HG03520 (cell line): ENCODE measurements around the gene CORO7.

ENCODE experiments used
- ATAC-seq: cut with Tn5 transposase; IDR thresholded peaks from one replicate; pipeline ENCODE4 v1.9.1; 2021; ENCODE audit warnings: mild to moderate bottlenecking, moderate library complexity; ENCODE audit not compliant: unreplicated experiment

CORO7 gene

GRCh38 chr16:4324492-4325252 lies 91.7 kb downstream of the CORO7 start:
- no peak for ATAC-seq

DNA sequence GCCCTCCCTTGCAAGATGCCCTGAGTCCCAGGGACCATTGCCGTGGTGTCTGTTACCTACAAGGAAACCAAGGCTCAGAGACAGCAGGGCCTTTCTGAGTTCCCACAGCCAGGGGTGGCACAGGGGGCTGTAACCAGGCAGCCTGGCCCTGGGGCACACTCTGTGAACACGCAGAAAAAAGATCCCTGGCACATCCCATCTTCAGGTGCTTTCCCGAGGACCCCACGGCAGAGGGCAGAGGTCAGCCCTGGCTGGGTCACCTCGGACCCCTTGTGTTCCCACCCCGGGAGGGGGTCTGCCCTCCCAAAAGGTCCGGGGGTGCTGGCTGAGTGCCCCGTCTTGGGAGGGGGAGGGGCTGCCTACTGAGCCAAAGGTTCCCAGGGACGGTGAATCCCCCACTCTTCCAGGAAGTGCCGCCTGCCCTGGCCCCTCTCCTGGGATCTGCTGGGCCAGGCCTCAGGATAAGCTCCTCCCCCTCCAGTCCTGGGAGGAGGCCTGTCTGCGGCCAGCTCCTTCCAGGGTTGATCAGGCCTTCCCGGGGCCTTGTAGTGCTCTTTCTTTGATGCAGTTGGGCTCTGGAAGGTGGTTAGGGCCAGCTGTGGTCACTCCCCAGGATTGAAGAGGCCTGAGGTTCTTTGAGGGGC lies 92.4 kb downstream of the CORO7 start:
- no peak for ATAC-seq

DNA sequence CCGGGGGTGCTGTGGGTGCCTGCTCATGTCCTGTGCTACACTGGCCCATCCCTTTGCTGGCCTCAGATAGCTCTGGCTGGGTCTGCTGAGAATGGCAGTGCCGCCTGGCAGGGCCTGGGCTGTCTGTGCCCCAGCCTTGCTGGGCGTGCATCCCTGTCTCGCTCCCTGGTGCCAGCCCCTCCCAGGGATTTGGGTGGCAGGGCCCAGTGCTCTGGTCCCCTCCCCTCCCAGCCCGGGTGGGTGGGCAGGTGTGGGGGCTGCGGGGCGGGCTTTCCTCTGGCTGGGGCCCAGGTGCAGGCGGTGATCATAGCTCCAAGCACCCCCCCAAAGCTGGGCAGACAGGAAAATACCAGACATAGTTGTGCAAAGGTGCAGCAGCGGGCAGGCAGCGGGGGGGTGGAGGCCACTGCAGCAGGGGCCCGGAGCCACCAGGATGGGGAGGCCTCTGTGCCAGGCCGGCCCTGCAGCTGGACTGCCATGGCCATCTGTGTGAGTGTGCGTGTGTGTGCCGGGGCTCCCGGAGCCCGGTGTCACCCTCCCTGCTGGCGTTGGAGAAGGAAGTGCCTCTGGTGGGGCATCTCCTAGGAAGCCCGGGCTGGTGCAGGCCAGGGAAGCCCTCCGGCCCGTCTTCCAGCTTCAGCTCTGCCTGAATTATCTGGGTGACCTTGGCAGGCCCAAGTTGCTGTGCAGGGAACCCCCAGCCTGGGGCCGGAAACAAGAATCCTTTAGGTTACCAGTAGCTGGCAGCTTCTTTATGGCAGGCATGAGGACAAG lies 93.1 kb downstream of the CORO7 start:
- no peak for ATAC-seq

DNA sequence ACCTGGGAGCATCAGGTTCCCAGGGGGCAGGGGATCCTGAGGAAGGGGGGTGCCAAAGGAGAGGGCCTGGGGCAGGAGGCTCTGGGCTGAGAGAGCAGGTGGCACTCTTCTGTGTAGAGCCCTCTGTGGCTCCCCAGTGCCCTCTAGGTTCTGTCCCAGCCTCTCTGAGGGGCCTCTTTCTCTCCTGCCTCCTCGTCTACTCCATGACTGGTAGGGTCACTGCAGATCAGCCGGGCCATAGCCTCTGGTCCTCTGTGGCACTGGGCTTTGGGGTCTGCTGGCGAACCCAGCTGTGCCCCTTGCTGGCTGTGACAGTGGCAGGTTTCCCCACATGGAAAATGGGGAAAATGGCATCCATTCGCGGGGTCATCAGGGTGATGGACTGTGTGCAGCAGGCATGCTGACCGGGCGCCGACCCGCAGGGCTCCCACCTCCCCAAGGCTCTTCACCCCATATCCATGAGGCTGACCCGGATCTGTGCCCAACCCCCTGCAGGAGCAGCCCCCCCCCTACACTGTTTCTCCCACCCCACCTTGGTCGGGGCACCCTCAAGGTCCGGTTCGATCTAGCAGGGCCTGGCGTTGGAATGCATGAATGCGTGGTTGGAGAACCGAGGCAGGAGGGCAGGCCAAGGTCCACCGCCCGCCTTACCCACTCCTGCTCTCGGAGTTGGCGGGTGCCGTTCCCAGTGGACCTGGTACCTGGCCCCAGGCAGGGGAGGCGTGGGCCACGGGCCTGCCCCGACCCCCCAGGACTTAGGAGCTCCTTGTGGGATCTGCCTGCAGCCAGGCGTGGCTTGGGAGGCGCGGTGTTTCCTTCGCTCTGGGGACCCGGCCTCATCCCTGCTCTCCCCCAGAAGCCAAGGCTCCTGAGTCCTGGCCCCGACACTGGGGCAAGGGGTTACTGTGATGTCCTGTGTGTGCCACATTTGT lies 94.0 kb downstream of the CORO7 start:
- ATAC-seq, result no peak

GRCh38 chr16:4321286-4322120 lies 94.9 kb downstream of the CORO7 start:
- ATAC-seq, result no peak

DNA sequence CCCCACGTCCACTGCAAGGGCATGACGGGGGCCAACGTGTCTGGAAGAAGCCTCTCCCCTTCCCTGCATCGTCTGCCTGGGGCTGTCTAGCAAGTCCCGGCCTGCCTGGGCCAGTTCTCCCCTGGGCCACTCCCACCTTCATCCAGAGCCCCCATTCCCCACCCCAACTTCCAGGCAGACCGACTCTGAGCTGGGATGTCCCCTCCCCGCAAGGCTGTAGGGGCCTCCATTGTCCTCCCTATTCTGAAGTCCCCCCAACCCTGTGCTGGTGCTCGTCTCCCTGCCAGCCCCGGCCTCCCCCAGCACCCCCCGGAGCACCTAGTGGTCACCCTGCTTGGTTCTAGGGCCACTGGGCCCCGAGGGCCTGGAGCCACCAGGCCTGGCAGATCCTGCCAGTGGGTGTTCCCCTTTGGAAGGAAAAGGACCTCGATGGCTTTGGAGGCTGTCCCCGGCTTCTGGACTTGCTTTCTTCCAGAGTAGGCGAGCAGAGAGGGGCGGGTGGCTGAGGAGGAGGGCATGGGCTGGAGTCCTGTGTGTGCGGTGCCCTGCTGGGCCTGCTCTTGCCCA lies 95.7 kb downstream of the CORO7 start:
- ATAC-seq, result no peak

GRCh38 chr16:4319454-4320421 lies 96.7 kb downstream of the CORO7 start:
- ATAC-seq, result peak; percentile 40

DNA sequence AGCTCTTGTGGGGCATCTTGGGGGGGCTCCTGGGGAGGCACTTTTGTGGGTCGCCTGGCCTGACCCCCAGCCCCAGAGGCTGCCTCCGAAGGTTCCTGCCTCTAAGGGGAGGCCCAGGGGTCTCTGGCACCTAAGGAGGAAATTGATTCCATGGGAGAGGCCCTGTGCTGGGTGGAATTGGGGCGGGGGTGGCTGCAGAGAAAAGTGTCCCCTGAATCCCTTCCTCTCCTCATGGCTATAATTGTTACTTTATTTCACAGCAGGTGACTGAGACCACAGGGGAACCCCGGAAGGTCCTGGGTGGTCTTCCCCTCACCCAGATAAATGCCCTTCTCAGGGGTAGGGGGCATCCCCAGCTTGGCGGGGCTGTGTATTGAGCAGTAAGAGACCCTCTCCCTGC lies 97.4 kb downstream of the CORO7 start:
- no peak for ATAC-seq

DNA sequence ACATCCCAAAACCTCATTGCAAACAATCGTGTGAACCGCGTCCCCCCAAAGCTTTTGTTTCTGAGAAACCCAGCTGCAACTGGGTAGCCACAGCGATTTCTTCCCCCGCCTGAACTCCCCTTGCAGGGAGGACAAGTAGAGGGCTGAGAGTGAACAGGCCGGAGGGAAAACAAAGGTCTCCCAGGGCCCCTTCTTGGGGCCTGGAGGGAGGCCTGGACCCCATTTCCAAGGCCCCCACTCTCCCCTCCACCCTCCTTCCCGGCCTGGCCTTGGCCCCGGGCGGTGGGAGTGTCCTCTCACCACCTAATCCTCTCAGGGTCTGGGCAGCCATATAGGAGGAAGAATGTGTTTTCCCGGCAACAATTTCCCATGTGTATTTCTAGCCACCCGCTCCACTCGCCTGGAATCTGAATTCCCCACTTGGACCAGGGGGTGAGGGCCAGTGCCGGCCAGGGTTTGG lies 97.9 kb downstream of the CORO7 start:
- no peak for ATAC-seq

- no peak for ATAC-seq
Measured at GRCh38 chr16:4317532-4318450, 98.6 kb downstream of the CORO7 start.

DNA sequence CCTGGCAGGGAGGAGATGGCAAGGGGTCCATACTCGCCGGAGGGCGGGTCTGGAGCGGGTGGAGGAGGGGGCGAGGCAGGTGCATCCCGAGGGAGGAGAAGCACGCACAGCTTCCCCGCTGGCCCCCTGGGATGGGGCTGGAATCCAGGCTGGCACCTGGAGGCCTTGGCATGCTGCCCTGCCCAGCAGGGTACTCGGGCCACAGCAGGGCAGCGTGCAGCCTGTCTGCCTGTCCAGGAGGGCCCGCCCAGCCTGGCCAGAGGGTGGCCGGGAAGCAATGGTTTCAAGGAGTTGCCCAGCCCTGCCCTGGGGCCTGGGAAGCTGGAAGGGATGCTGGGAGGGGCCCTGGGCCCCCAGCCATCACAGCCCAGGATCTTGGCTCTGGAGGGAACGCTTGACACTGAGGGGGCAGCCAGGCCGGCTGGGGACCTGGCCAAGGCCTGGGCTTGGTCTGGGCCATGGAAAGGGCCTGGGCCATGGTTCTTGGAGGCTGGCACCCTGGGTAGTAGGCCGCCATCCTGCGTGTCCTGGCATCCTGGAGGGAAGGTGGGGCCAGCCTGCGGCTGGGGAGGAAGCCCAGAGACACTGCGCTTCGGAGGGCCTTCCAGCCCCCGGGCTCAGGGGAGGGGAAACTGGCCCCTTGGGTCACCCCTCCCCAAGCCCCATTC lies 99.4 kb downstream of the CORO7 start:
- no peak for ATAC-seq

DNA sequence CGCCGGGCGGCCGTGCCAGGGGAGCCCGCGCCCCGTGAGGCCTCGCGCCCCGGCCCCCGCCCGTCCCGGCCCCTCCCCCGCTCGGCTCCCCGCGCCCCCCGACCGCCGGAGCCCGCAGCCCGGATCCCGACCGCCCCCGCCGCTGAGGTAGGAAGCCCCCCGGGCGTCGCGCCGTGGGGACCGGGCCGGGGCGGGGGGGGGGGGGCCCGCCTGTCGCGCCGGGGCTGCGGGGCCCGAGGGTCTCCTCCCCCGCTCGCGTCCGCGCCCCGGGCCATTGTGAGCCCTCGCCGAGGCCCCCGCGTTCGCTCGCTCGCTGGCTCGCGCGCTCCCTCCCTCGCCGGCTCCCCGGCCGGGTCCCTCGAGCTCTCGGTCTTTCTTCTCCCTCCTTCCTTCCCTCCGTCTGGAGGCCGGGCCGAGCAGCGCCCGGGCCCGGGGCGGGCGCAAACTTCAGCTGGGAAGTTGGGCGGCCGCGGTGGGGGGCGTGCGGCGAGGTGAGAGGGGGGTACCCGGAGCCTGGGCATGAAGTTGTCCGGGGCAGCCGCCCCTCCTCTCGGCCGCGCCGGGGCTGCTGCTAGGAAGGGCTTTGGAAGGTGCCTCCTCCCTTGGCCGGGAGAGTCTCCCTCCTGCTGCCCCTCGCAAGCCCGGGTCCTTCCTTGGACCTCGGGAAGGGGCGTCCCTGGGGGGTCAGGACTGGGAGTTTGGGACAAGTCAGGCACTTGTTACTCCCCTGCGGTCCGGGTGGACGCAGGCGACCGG lies 100.1 kb downstream of the CORO7 start:
- ATAC-seq, result no peak

- ATAC-seq, result no peak
Measured at GRCh38 chr16:4315186-4316107, 100.9 kb downstream of the CORO7 start, which contains the start of gene GLIS2. Gene GLIS2 (plus strand): TSS chr16:4316067. CDS start chr16:4332281, 16,214 bp downstream.

DNA sequence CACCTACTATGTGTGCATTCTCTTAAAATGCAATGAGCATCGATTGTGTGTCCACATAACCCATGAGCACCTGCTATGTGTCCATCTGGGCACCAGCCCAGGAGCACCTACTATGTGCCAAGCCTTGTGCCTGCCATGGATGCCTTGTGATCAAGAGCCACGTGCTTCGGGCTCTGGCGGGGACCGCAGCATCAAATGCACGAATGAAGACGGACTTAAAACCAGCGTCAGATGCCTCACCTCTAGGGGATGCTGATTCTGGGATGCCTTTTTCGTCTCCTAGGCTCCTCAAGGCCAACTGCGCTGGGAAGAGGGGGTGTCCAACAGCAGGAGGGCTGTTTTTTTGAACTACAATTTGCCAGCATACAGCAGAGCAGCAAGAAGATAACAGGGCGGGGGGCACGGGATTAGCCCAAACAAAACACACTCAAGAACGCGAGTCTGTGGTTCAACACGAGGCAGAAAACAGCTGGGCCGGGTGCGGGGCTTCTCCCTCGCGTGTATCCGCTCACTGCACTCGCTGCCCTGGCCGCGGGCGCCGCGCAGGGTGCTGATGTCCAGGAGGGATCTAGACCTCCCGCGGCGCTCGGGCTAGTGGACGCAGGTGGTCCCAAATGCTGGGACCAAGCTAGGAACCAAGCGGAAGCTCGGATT lies 101.7 kb downstream of the CORO7 start:
- no peak for ATAC-seq
